Neuronal stem cell (in vitro differentiated cells): ENCODE results near the gene ATRN.

ENCODE experiments used
- DNase-seq: peaks from one replicate; pipeline ENCODE4 v3.0.0-alpha.2; 2013; ENCODE audit warnings: low spot score
- H2AFZ ChIP-seq: one replicate; pipeline ENCODE4 v1.6.1; 2013; ENCODE audit warnings: mild to moderate bottlenecking, low read length, inconsistent platforms
- H2AK5ac ChIP-seq: 2 replicates; pipeline ENCODE4 v1.6.1; 2013; ENCODE audit warnings: low read depth, mild to moderate bottlenecking, inconsistent platforms, low read length, moderate library complexity, mixed read lengths
- H2BK120ac ChIP-seq: 2 replicates; pipeline ENCODE4 v1.6.1; 2013; ENCODE audit warnings: low read depth, mild to moderate bottlenecking, inconsistent platforms, low read length, moderate library complexity, mixed read lengths
- H2BK12ac ChIP-seq: one replicate; pipeline ENCODE4 v1.6.1; 2013; ENCODE audit warnings: low read length, inconsistent platforms
- H2BK15ac ChIP-seq: 2 replicates; pipeline ENCODE4 v1.6.1; 2013; ENCODE audit warnings: mild to moderate bottlenecking, low read length, inconsistent platforms, mixed read lengths
- H2BK5ac ChIP-seq: one replicate; pipeline ENCODE4 v1.6.1; 2013; ENCODE audit warnings: inconsistent platforms, mild to moderate bottlenecking, low read length, moderate library complexity
- H3K14ac ChIP-seq: one replicate; pipeline ENCODE4 v1.6.1; 2013; ENCODE audit warnings: low read length, inconsistent platforms
- H3K18ac ChIP-seq: 2 replicates; pipeline ENCODE4 v1.6.1; 2013; ENCODE audit warnings: low read length, inconsistent platforms
- H3K23ac ChIP-seq: 2 replicates; pipeline ENCODE4 v1.6.1; 2013; ENCODE audit warnings: low read depth, mild to moderate bottlenecking, mixed read lengths, low read length, inconsistent platforms; ENCODE audit not compliant: poor library complexity
- H3K27ac ChIP-seq: replicated peaks from 3 replicates; pipeline ENCODE4 v1.5.1; 2013; ENCODE audit warnings: low read length, inconsistent platforms
- H3K27me3 ChIP-seq, 3 experiments: 2 replicates each; pipeline ENCODE4 v1.6.1; 2013; ENCODE audit warnings: low read length in 3 of 3, mild to moderate bottlenecking in 2 of 3, inconsistent platforms in 1 of 3, low read depth in 1 of 3, mixed read lengths in 1 of 3, moderate library complexity in 1 of 3; ENCODE audit not compliant: control insufficient read depth in 3 of 3, insufficient read depth in 3 of 3
- H3K36me3 ChIP-seq, 2 donors: replicated peaks in 1 of 2; 2 replicates each; pipeline ENCODE4 v1.6.1; 2013; ENCODE audit warnings: low read length in 2 of 2; ENCODE audit not compliant: control insufficient read depth in 2 of 2, insufficient read depth in 2 of 2
- H3K4ac ChIP-seq: 2 replicates; pipeline ENCODE4 v1.6.1; 2013; ENCODE audit warnings: inconsistent platforms, mild to moderate bottlenecking, low read length, moderate library complexity
- H3K4me1 ChIP-seq, 2 donors: 1 replicate in 1 of 2; 2 replicates in 1 of 2; pipeline ENCODE4 v1.6.1; 2013; ENCODE audit warnings: low read length in 2 of 2, low read depth in 1 of 2; ENCODE audit not compliant: control insufficient read depth in 2 of 2, insufficient read depth in 1 of 2
- H3K4me2 ChIP-seq: one replicate; pipeline ENCODE4 v1.6.1; 2013; ENCODE audit warnings: mild to moderate bottlenecking, low read length, inconsistent platforms; ENCODE audit not compliant: insufficient read depth, poor library complexity, severe bottlenecking
- H3K4me3 ChIP-seq, 2 donors: 2 replicates each; pipeline ENCODE4 v1.5.1; 2013; ENCODE audit warnings: low read length in 2 of 2, mild to moderate bottlenecking in 2 of 2, inconsistent platforms in 1 of 2, moderate library complexity in 1 of 2
- H3K79me1 ChIP-seq: one replicate; pipeline ENCODE4 v1.6.1; 2013; ENCODE audit warnings: low read depth, mild to moderate bottlenecking, inconsistent platforms, low read length, moderate library complexity
- H3K9ac ChIP-seq: one replicate; pipeline ENCODE4 v1.6.1; 2013; ENCODE audit warnings: mild to moderate bottlenecking, low read depth, low read length, inconsistent platforms; ENCODE audit not compliant: poor library complexity
- H3K9me3 ChIP-seq, 2 donors: replicated peaks in 1 of 2; 2 replicates each; pipeline versions ENCODE3 to v1.6.1; 2013; ENCODE audit warnings: low read length in 2 of 2, mild to moderate bottlenecking in 2 of 2, inconsistent platforms in 1 of 2, low read depth in 1 of 2, mixed read lengths in 1 of 2, moderate library complexity in 1 of 2; ENCODE audit not compliant: control insufficient read depth in 2 of 2, insufficient read depth in 1 of 2
- H4K8ac ChIP-seq: one replicate; pipeline ENCODE4 v1.6.1; 2013; ENCODE audit warnings: low read depth, mild to moderate bottlenecking, inconsistent platforms, low read length, moderate library complexity
- H4K91ac ChIP-seq: one replicate; pipeline ENCODE4 v1.6.1; 2013; ENCODE audit warnings: low read length, low read depth, mild to moderate bottlenecking, inconsistent platforms; ENCODE audit not compliant: poor library complexity
- WGBS, 2 donors: extraction: QIAGEN DNeasy Blood & Tissue Kit; methylation state at CpG; one replicate each; pipeline ENCODE4 v1.1.7; 2013; ENCODE audit warnings: missing lambda C conversion rate in 2 of 2, mixed read lengths in 1 of 2; ENCODE audit not compliant: insufficient read length in 2 of 2, insufficient replicate concordance in 1 of 2; ENCODE audit errors: extremely low coverage in 2 of 2; 5-methylcytosine and 5-hydroxymethylcytosine counted together

ATRN gene

DNA sequence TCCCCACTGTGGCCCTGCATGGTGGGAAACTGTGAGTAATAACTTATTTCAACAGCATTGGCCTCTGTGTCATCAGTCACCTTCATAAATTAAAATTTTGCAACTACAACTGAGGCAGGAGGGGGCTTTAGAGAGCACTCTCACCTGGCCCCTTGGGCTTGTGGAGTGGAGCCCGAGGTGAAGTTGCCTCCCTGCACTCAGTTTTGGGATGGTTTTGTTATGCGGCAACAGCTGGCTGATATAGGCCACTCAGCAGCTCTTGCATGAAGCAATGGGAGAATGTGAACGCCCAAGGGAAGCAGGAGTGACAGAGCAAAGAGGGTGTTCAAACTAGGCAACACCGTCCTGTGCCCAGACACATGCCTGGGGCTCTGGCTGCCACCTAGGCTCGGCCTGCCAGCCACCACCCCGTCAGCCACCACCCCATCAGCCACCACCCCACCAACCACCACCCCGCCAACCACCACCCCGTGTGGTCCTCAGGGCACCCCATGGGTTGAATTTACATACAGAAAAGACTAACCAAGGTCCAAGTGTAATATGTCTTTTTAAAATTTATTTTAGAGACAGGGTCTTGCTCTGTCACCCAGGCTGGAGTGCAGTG lies 196.7 kb downstream of the ATRN start:
- no peak overlapping the region for H3K4ac ChIP-seq
- no peaks in the 10 kb centered on the region for H3K79me1 ChIP-seq
- peaks cover 0 to 48% (median 15%) of the 10 kb centered on the region in 3 experiments for H3K27me3 ChIP-seq
- no peak overlapping the region for H3K4me3 ChIP-seq
- no peak for DNase-seq
- no peak overlapping the region for H3K4me2 ChIP-seq
- H2BK120ac ChIP-seq: peak overlapping the region; percentile 8
- H3K36me3 ChIP-seq: no peaks in the 10 kb centered on the region
- WGBS, 2 donors: no CpG with 5 or more reads among the region's 8 CpGs
- no peak overlapping the region for H3K14ac ChIP-seq
- H4K91ac ChIP-seq: no peak overlapping the region
- H3K9me3 ChIP-seq: no peaks in the 10 kb centered on the region
- no peak overlapping the region for H2BK5ac ChIP-seq
- H3K4me1 ChIP-seq: no peaks in the 10 kb centered on the region
- no peak overlapping the region for H3K9ac ChIP-seq
- no peak overlapping the region for H2AFZ ChIP-seq
- H3K23ac ChIP-seq: peak overlapping the region; percentile 80
- peak overlapping the region; percentile 35 for H2AK5ac ChIP-seq
- no peak overlapping the region for H3K27ac ChIP-seq
- no peak overlapping the region for H3K18ac ChIP-seq
- H4K8ac ChIP-seq: no peak overlapping the region
- no peak overlapping the region for H2BK15ac ChIP-seq
- H2BK12ac ChIP-seq: no peak overlapping the region

DNA sequence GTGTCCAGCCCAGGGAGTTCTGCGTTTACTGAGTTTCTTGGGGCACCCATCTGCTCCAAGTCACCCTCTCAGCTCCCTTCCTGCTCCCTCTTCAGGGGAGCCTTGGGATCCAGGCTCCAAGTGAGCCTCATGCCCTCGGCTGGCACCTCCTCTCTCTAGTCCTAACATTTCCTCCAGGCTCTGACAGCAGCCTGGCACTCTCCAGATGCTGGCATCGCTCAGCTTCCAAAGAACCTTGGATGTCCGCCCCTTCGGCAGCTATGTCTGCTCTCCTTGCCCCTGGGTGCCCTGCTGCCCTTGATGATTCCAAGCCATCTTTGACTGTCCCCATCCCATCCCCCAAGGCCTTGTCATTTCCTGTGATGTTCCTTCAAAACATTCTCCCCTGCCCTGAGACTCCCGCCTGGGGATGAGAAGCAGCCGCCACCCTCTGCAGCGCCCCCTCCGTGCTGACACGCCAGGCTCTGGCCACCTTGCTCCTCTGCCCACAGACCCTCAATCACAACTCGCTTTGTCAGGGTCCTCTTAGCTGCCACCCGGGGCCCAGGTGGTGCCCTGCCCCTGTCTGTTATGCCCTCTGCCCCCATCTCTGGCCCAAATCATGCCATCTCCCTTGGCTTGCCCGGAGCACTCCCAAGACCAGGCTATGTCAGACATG lies 199.0 kb downstream of the ATRN start:
- no peak overlapping the region for H3K4ac ChIP-seq
- H3K27me3 ChIP-seq: peaks cover 5 to 61% (median 34%) of the 10 kb centered on the region in 3 experiments
- H3K9me3 ChIP-seq: no peaks in the 10 kb centered on the region
- H3K4me2 ChIP-seq: no peak overlapping the region
- H3K4me1 ChIP-seq: peaks cover 0 to 2% of the 10 kb centered on the region in 2 donors
- H4K91ac ChIP-seq: no peak overlapping the region
- no peak overlapping the region for H2BK120ac ChIP-seq
- H3K79me1 ChIP-seq: no peaks in the 10 kb centered on the region
- H2AFZ ChIP-seq: peak overlapping the region; percentile 63
- no peak overlapping the region for H3K4me3 ChIP-seq
- no CpG with 5 or more reads among the region's 13 CpGs for WGBS, 2 donors
- peak overlapping the region; percentile 1 for H2AK5ac ChIP-seq
- H2BK15ac ChIP-seq: no peak overlapping the region
- DNase-seq: no peak
- H3K9ac ChIP-seq: no peak overlapping the region
- peak overlapping the region; percentile 1 for H3K18ac ChIP-seq
- no peak overlapping the region for H3K27ac ChIP-seq
- H4K8ac ChIP-seq: no peak overlapping the region
- no peak overlapping the region for H3K14ac ChIP-seq
- H2BK12ac ChIP-seq: no peak overlapping the region
- no peaks in the 10 kb centered on the region for H3K36me3 ChIP-seq
- no peak overlapping the region for H3K23ac ChIP-seq
- no peak overlapping the region for H2BK5ac ChIP-seq

DNA sequence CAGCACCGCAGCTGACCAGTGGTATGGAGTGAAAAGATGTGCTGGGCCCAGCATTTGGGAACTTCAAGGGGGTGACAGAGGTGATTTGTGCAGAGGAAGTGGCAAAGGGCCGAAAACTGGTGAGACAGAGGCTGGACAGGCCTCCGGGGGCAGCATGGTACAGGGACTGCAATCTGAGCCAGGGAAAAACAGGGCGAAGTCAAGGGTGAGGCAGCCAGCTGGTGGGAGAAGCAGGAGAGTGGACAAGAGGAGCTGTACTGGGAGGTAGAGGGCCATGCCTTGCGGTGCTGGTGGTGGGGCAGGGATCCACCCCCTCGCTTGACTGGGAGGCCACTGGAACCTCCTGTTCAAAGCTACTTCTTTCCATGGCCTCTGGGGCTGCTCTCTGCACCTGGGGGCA lies 199.7 kb downstream of the ATRN start:
- no peak overlapping the region for H3K14ac ChIP-seq
- H3K9ac ChIP-seq: no peak overlapping the region
- no peak overlapping the region for H3K4me2 ChIP-seq
- no peaks in the 10 kb centered on the region for H3K36me3 ChIP-seq
- H3K79me1 ChIP-seq: no peaks in the 10 kb centered on the region
- no peak overlapping the region for H3K23ac ChIP-seq
- H3K27ac ChIP-seq: no peak overlapping the region
- no peak overlapping the region for H2BK15ac ChIP-seq
- no peak for DNase-seq
- peak overlapping the region; percentile 63 for H2AFZ ChIP-seq
- no peak overlapping the region for H3K4me3 ChIP-seq
- peak overlapping the region; percentile 15 for H3K18ac ChIP-seq
- no peak overlapping the region for H2BK120ac ChIP-seq
- H2BK12ac ChIP-seq: no peak overlapping the region
- H3K4ac ChIP-seq: no peak overlapping the region
- H3K27me3 ChIP-seq: peaks cover 5 to 68% (median 39%) of the 10 kb centered on the region in 3 experiments
- H3K9me3 ChIP-seq: no peaks in the 10 kb centered on the region
- H2AK5ac ChIP-seq: no peak overlapping the region
- no peak overlapping the region for H4K8ac ChIP-seq
- H2BK5ac ChIP-seq: no peak overlapping the region
- no peak overlapping the region for H4K91ac ChIP-seq
- H3K4me1 ChIP-seq: peaks cover 0 to 2% of the 10 kb centered on the region in 2 donors
- WGBS, 2 donors: no CpG with 5 or more reads among the region's 6 CpGs

DNA sequence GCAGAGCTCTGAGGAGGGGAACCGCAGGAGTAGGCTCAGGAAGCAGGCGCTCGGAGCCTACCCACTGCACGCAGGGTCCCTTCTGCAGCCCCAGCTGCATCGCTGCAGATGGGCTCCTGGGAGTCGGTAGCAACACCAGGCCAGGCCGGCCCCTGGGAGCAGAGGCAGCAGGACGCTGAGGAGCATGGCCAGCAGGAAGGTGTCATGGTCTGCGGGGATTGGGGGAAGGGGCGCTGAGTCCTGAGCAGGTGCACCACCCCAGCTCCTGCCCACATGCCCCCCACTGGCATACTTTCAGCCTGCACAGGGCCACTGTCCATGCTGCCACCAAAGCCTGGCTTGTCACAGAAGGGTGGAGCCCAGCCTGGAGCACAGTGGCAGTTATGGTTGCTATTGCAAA lies 200.1 kb downstream of the ATRN start:
- no peak for DNase-seq
- no peak overlapping the region for H3K23ac ChIP-seq
- H3K9ac ChIP-seq: no peak overlapping the region
- WGBS, 2 donors: no CpG with 5 or more reads among the region's 10 CpGs
- no peak overlapping the region for H2BK120ac ChIP-seq
- H2AFZ ChIP-seq: peak overlapping the region; percentile 63
- H3K4me2 ChIP-seq: no peak overlapping the region
- peak overlapping the region; percentile 30 for H4K91ac ChIP-seq
- no peak overlapping the region for H3K4me3 ChIP-seq
- H4K8ac ChIP-seq: no peak overlapping the region
- H3K14ac ChIP-seq: no peak overlapping the region
- no peak overlapping the region for H2BK5ac ChIP-seq
- peaks cover 0 to 2% of the 10 kb centered on the region in 2 donors for H3K4me1 ChIP-seq
- no peaks in the 10 kb centered on the region for H3K36me3 ChIP-seq
- no peaks in the 10 kb centered on the region for H3K9me3 ChIP-seq
- H3K27ac ChIP-seq: no peak overlapping the region
- H3K4ac ChIP-seq: no peak overlapping the region
- no peaks in the 10 kb centered on the region for H3K79me1 ChIP-seq
- peak overlapping the region; percentile 44 for H3K18ac ChIP-seq
- peaks cover 5 to 70% (median 40%) of the 10 kb centered on the region in 3 experiments for H3K27me3 ChIP-seq
- H2BK12ac ChIP-seq: no peak overlapping the region
- no peak overlapping the region for H2BK15ac ChIP-seq
- H2AK5ac ChIP-seq: no peak overlapping the region
